Stimulated activated effector memory CD8-positive, alpha-beta T cell treated with anti-CD3 and anti-CD28 coated beads, Interleukin-12 subunit alpha, Interleukin-12 subunit beta, amount 100 ng/mL, for 72 hours (primary cell): Measurements from ENCODE around the gene TTC24.
"Not testable (repeated sequence)": the region's sequence is repeated elsewhere in the genome, so short reads cannot be mapped to it uniquely, and the experiment has no call there.

Experiments used
- ATAC-seq: fragments of 150-1000 bp; cut with Tn5 transposase; 2 replicates; pipeline ENCODE4 v1.10.0; 2021
- DNase-seq, 2 donors: peaks; one replicate each; pipeline ENCODE4 v3.0.0; 2021 to 2022; ENCODE audit warnings: low spot score in 2 of 2
- H3K27ac Mint-ChIP-seq: one replicate; pipeline ENCODE4 v1.8.0; 2022; ENCODE audit warnings: mild to moderate bottlenecking, mixed read lengths
- H3K36me3 Mint-ChIP-seq: one replicate; pipeline ENCODE4 v1.8.0; 2022; ENCODE audit warnings: mild to moderate bottlenecking, mixed read lengths
- H3K4me1 Mint-ChIP-seq: one replicate; pipeline ENCODE4 v1.8.0; 2022; ENCODE audit warnings: mixed read lengths
- H3K4me3 Mint-ChIP-seq: one replicate; pipeline ENCODE4 v1.8.0; 2022; ENCODE audit warnings: mild to moderate bottlenecking, mixed read lengths
- H3K9me3 Mint-ChIP-seq: one replicate; pipeline ENCODE4 v1.8.0; 2022; ENCODE audit warnings: mixed read lengths

TTC24 gene

GRCh38 chr1:156549831-156550230 lies 29.7 kb upstream of the TTC24 start:
- Mint-ChIP-seq H3K27ac (no peak overlapping the region), H3K4me3 (no peak overlapping the region), H3K36me3 (no peaks in the 10 kb centered on the region), H3K4me1 (peaks cover 11% of the 10 kb centered on the region), H3K9me3 (no peaks in the 10 kb centered on the region)
- DNase-seq (no peak), ATAC-seq (no peak)

GRCh38 chr1:156550346-156550745 lies 29.2 kb upstream of the TTC24 start:
- no peaks in the 10 kb centered on the region for H3K36me3 Mint-ChIP-seq
- no peak overlapping the region for H3K27ac Mint-ChIP-seq
- DNase-seq (no peak), ATAC-seq (no peak)
- H3K4me3 Mint-ChIP-seq, result no peak overlapping the region
- H3K9me3 Mint-ChIP-seq, result no peaks in the 10 kb centered on the region
- H3K4me1 Mint-ChIP-seq, result peaks cover 11% of the 10 kb centered on the region

GRCh38 chr1:156551066-156551643 lies 28.4 kb upstream of the TTC24 start:
- no peak overlapping the region for H3K4me3 Mint-ChIP-seq
- H3K36me3 Mint-ChIP-seq, result no peaks in the 10 kb centered on the region
- no peaks in the 10 kb centered on the region for H3K9me3 Mint-ChIP-seq
- H3K27ac Mint-ChIP-seq, result no peak overlapping the region
- ATAC-seq, result no peak
- DNase-seq, result no peak
- H3K4me1 Mint-ChIP-seq, result peaks cover 11% of the 10 kb centered on the region

- H3K9me3 Mint-ChIP-seq, result no peaks in the 10 kb centered on the region
- no peak overlapping the region for H3K27ac Mint-ChIP-seq
- no peaks in the 10 kb centered on the region for H3K36me3 Mint-ChIP-seq
- H3K4me3 Mint-ChIP-seq, result no peak overlapping the region
- peak; percentile 43 for ATAC-seq
- DNase-seq, result no peak
- peaks cover 11% of the 10 kb centered on the region for H3K4me1 Mint-ChIP-seq
Observed at GRCh38 chr1:156551869-156552268, 27.7 kb upstream of the TTC24 start.

- Mint-ChIP-seq H3K36me3 (no peaks in the 10 kb centered on the region), H3K9me3 (no peaks in the 10 kb centered on the region), H3K4me3 (no peak overlapping the region), H3K4me1 (peaks cover 11% of the 10 kb centered on the region), H3K27ac (no peak overlapping the region)
- DNase-seq (no peak), ATAC-seq (no peak)
Observed at GRCh38 chr1:156552518-156552917, 27.0 kb upstream of the TTC24 start.

- ATAC-seq, result peak; percentile 47
- not testable (repeated sequence) for H3K36me3 Mint-ChIP-seq, DNase-seq, H3K4me3 Mint-ChIP-seq, H3K27ac Mint-ChIP-seq, H3K9me3 Mint-ChIP-seq
- peaks cover 11% of the 10 kb centered on the region for H3K4me1 Mint-ChIP-seq
Observed at GRCh38 chr1:156552937-156553336, 26.6 kb upstream of the TTC24 start.

GRCh38 chr1:156553860-156554485 lies 25.6 kb upstream of the TTC24 start:
- no peaks in the 10 kb centered on the region for H3K9me3 Mint-ChIP-seq
- no peak overlapping the region for H3K4me3 Mint-ChIP-seq
- peak overlapping the region; percentile 30 for H3K27ac Mint-ChIP-seq
- DNase-seq, result no peak
- H3K4me1 Mint-ChIP-seq, result peaks cover 11% of the 10 kb centered on the region
- no peaks in the 10 kb centered on the region for H3K36me3 Mint-ChIP-seq
- ATAC-seq, result no peak

GRCh38 chr1:156554971-156555370 lies 24.6 kb upstream of the TTC24 start:
- Mint-ChIP-seq H3K9me3 (no peaks in the 10 kb centered on the region), H3K27ac (no peak overlapping the region), H3K4me3 (no peak overlapping the region), H3K36me3 (no peaks in the 10 kb centered on the region), H3K4me1 (peaks cover 11% of the 10 kb centered on the region)
- ATAC-seq (no peak), DNase-seq (no peak)

GRCh38 chr1:156555715-156556114 lies 23.8 kb upstream of the TTC24 start:
- H3K4me1 Mint-ChIP-seq, result peaks cover 11% of the 10 kb centered on the region

GRCh38 chr1:156556354-156556753 lies 23.2 kb upstream of the TTC24 start:
- Mint-ChIP-seq H3K27ac (peak overlapping the region; percentile 16), H3K4me3 (no peak overlapping the region), H3K9me3 (no peaks in the 10 kb centered on the region), H3K36me3 (no peaks in the 10 kb centered on the region), H3K4me1 (peaks cover 11% of the 10 kb centered on the region)
- ATAC-seq (no peak), DNase-seq (no peak)

More at GRCh38 chr1:156555715-156556114, 23.8 kb upstream of the TTC24 start:
- DNase-seq (no peak), ATAC-seq (no peak)
- Mint-ChIP-seq H3K27ac (peak overlapping the region; percentile 16), H3K9me3 (no peaks in the 10 kb centered on the region), H3K4me3 (no peak overlapping the region), H3K36me3 (no peaks in the 10 kb centered on the region)

GRCh38 chr1:156559086-156559796 lies 20.3 kb upstream of the TTC24 start:
- H3K27ac Mint-ChIP-seq, result peak overlapping the region; percentile 52
- ATAC-seq (no peak), DNase-seq (no peak)
- no peaks in the 10 kb centered on the region for H3K4me1 Mint-ChIP-seq
- no peaks in the 10 kb centered on the region for H3K36me3 Mint-ChIP-seq
- H3K4me3 Mint-ChIP-seq, result no peak overlapping the region
- H3K9me3 Mint-ChIP-seq, result no peaks in the 10 kb centered on the region

- ATAC-seq (no peak), DNase-seq (no peak)
- Mint-ChIP-seq H3K9me3 (no peaks in the 10 kb centered on the region), H3K27ac (peak overlapping the region; percentile 52), H3K36me3 (no peaks in the 10 kb centered on the region), H3K4me1 (no peaks in the 10 kb centered on the region), H3K4me3 (no peak overlapping the region)
Observed at GRCh38 chr1:156559797-156560385, 19.6 kb upstream of the TTC24 start.

GRCh38 chr1:156560585-156561163 lies 18.8 kb upstream of the TTC24 start:
- no peak overlapping the region for H3K27ac Mint-ChIP-seq
- H3K4me3 Mint-ChIP-seq, result no peak overlapping the region
- ATAC-seq (no peak), DNase-seq (no peak)
- no peaks in the 10 kb centered on the region for H3K36me3 Mint-ChIP-seq
- H3K9me3 Mint-ChIP-seq, result no peaks in the 10 kb centered on the region
- no peaks in the 10 kb centered on the region for H3K4me1 Mint-ChIP-seq

- peaks cover 5% of the 10 kb centered on the region for H3K4me1 Mint-ChIP-seq
- peak overlapping the region; percentile 13 for H3K27ac Mint-ChIP-seq
- ATAC-seq (no peak), DNase-seq (no peak)
- no peak overlapping the region for H3K4me3 Mint-ChIP-seq
- no peaks in the 10 kb centered on the region for H3K9me3 Mint-ChIP-seq
- peaks cover 4% of the 10 kb centered on the region for H3K36me3 Mint-ChIP-seq
Observed at GRCh38 chr1:156565519-156565918, 14.0 kb upstream of the TTC24 start.

GRCh38 chr1:156566436-156566835 lies 13.1 kb upstream of the TTC24 start:
- H3K27ac Mint-ChIP-seq, result no peak overlapping the region
- no peak overlapping the region for H3K4me3 Mint-ChIP-seq
- DNase-seq (no peak), ATAC-seq (no peak)
- H3K4me1 Mint-ChIP-seq, result peaks cover 10% of the 10 kb centered on the region
- H3K9me3 Mint-ChIP-seq, result no peaks in the 10 kb centered on the region
- H3K36me3 Mint-ChIP-seq, result peaks cover 4% of the 10 kb centered on the region
